GM04504 (cell line): ENCODE data around the gene SHC1.

Experiments
- DNase-seq: peaks from one replicate; pipeline ENCODE4 v3.0.0-alpha.2; 2012; ENCODE audit warnings: low read depth

SHC1 gene

DNA sequence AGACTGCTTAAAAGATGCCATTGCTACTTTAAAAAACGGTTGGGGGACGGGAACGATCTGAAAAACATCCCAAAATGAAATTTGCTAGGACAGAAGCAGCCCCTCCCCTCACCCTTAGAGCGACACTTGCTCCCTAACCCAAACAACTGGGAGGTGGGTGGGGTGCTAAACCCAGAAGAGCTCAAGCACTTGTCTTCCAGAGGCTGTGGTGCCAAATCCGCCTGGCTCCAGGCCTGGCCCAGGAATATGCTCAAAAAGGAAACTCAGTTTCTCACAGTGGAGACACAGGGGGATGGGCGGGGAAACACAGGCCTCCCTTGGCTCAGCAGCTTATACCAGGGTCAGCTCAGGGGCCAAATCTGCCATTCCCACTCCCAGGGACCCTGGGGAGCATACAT lies 14.0 kb downstream of the SHC1 start:
- no peak for DNase-seq

- DNase-seq, result peak; percentile 84
Measured at GRCh38 chr1:154955718-154956543, 14.6 kb downstream of the SHC1 start, which contains the start of gene PBXIP1. TSS of gene PBXIP1 (minus strand) at chr1:154956099. CDS start at chr1:154953721, 2,378 bp downstream.

GRCh38 chr1:154955039-154955717 lies 15.4 kb downstream of the SHC1 start:
- DNase-seq, result no peak

DNA sequence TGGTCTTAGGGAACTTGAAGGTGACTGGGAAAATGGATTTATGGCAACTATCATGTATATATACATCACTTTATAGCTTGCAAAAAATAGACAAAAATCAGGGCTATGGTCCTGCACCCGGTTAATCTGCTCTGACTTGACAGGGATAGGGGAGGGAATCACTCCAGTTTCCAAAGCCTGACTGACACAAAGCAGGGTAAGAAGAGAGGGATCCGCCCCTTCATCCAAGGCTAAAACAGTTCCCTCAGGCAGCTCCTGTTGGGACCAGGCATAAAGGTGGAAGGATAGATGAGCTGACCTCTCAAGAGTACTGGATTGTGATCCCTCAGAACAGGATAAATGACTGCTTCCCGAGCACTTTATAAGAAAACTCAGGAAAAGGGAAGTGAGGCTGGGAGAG lies 16.0 kb downstream of the SHC1 start:
- no peak for DNase-seq

GRCh38 chr1:154953611-154954038 lies 16.9 kb downstream of the SHC1 start:
- no peak for DNase-seq

GRCh38 chr1:154952664-154953063 lies 17.9 kb downstream of the SHC1 start:
- DNase-seq, result no peak

GRCh38 chr1:154951901-154952657 lies 18.5 kb downstream of the SHC1 start:
- DNase-seq, result no peak

- no peak for DNase-seq
Measured at GRCh38 chr1:154948079-154948478, 22.5 kb downstream of the SHC1 start.

DNA sequence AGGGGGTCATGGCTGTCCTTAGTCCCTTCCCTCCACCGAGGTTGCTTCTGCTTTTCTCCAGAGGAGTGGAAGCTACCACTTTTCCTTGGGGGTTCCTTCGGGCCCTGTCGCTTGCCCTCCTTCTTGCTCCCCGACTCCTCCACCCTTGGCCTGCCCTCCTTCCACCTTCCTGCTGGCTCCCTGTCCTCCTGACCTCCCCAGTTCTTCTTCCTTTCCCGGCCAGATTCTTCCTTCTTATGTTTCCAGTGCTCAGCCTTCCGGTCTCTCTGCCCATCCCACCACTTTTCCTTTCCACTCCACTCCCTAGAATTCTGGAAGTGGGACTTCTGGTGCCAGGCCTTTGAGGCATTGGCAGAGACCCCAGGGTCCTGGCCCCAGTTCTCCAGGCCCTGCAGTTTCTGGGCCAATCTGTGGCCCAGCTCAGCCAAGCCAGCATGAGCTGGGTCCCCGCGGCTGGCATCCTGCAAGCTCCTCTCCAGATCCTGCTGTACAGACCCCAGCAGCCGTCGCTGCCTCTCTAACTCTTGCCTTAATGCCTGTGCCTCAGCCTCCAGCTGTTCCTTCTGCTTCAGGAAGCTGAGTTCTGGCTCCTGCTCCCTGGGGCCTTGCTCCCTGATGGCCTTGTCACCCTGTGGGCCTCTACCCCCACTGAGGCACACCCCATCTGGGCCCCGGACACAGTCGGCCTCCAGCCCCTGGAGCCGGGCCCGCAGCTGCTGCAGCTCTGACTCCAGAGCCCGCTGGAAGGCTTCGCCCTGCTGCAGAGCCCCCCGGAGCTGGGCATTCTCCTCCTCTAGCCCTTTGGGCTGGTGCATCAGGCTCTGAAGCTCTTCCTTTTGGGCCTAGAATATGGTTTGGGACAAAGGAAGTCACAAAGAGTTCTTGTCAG lies 24.3 kb downstream of the SHC1 start:
- no peak for DNase-seq

- DNase-seq, result no peak
Measured at GRCh38 chr1:154945160-154945961, 25.2 kb downstream of the SHC1 start.

DNA sequence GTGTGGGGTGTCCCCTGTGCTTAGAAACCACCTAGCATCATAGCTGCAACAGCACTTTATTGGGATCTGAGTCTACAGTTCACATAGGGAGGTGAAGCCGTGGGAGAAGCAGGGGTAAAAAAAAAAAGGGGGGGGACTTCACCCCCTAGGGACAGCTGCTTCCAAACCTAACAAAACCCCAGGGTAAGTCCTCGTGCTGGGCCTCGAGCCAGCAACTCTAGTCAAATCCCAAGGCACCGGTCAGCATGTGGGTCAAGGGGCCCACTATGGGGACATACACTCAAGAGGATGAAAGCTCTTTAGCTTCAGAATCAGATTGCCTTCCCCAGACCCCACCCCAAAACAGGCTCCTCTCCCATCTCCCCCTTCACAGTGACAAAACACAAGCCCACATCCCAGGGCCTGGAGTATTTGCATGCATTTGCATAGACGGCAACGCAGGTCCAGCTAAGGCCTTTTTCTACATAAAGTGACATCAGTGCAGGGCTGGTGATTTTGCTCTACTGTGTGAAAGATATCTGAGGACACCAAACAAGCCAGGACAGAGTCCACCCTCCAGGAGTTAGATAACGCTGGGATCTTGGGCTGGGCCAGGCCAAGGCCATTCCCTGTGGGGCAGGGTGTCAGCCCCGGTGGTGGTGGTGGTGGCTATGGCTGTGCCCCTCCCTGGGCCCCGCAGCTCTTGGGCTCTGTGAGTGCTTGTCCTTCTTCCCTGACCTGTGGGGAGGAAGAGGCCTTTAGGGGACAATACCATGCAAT lies 26.0 kb downstream of the SHC1 start:
- DNase-seq, result no peak

- no peak for DNase-seq
Measured at GRCh38 chr1:154943649-154944400, 26.7 kb downstream of the SHC1 start.

DNA sequence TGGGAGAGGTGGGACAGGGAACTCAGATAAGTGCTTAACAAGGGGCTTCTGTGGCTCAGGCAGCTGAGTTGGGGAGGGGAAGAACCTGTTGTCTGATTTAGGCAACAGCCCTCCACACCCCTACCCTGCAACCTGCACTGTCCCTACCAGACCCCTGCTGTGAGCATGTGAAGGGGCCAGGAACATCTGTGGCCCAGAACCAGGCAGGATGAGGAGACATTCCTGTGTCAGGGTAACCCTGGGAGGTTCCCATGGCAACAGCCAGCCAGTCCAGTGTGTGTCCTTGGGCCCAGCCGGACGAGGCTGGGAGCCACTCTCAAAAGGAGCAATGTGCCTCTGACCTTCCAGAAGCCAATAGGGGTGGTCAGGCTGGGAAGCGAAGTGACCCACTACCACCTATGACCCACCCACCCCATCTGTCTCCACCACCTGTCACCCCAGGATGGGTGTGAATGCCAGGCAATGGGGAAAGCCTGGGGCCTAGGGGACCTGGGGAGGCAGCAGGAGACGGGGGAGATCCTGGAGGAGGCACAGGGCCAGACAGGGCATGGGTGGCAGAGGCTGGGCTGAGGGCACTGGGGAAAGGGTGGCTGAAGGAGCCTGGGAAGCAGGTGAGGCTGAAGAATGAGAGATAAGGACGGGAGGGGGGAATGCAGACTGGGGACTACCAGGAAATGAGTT lies 29.1 kb downstream of the SHC1 start:
- no peak for DNase-seq

DNA sequence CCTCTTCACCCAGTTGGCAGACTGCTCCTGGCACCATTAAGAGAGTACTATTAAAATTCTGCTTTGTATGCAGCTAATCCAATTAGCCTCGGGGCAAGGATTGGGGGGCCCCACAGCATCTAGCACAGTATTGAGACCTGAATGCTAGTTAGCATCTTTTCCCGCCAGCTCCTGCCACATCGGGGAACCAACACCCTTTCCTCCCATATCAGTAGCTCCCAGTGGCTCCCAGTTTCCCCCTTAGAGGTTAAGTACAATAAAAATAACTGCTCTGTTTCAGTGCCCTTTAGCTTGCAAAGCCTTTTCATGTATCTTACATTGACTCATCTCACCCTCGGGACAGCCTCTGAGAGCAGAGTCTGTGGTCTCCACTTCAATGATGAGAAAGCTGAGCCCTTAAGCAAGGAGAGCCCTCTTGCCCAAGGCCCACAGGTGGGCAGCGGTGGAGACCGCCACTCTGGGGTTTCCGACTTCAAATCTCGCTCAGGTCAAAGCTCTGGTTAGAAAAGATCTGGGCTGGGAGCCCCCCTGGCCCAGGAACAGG lies 29.8 kb downstream of the SHC1 start:
- no peak for DNase-seq

DNA sequence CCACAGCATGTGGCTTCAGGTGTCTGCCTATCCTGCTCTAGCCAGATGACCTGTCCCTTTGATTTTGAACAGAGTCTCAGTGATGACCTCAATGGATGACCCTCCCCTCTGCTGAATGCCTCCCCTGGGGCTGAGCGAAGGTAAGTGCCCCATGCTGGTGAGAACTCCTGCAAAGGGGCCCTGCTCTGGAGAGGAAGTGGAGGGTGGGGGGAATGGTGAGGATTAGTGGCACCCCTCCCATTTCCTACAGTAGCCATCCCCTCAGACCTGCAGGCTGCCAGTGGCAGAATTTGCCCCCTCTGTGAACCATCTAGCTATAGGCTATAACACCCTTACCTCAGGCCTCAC lies 30.4 kb downstream of the SHC1 start:
- no peak for DNase-seq

DNA sequence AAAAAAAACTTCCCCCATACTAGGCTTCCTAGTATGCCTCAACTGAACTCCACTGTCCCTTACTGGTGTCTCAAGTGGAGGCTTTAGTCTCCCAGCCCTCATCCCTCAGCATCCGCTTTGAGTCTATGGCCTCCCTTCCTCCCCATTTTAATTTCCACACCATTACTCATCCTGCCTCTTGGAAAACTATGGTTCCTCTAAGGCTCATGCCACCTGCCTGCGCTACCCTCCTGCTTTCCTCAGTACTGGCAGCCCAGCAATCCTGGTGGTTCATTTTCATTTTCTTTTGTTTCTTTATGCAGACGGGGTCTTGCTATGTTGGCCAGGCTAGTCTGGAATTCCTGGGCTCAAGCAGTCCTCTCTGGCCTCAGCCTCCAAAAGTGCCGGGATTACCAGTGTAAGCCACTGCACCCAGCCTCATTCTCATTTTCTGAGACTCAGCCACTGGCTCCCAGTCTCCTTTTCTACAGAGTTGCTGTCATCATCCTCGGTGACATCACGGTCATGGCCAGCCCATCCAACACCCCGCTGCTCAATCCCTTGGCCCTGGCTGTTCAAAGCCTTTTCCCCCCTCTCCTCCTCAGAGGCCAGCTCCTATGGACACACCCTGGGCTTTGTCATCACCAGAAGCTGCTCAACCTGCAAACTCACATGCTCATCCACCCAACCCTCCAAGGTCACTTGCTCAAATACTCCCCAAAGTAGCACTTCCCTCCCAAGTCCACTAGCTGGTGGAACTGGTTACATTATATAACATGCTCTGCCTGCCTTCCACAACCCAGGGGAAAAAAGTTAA lies 31.7 kb downstream of the SHC1 start:
- DNase-seq, result no peak

- DNase-seq, result no peak
Measured at GRCh38 chr1:154937988-154938386, 32.6 kb downstream of the SHC1 start.
